ENCODE results near the gene BPIFB2.

DNA sequence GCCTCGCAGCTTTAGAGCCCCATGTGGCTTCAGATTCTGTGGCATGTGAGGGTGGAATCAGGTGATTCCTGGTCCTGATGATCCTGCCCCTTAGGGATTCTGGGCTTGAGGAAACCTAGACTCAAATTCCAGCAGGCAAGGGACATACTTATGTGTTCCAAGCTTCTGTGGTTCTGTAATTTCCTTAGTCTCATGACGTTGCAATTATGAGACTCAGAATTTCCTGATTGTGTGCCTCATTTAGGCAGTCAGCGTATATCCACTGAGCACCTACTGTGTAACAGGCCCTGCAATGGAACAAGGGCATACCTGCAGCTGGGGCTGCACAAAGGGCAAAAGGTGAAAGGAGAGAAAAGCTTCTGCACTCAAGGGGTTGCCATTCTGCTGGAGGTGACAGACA lies 60.3 kb downstream of the BPIFB2 start:
- TF ChIP-seq CTCF (IDR thresholded peaks at IDR 0.05) (no peak), POLR2A (IDR thresholded peaks at IDR 0.05) (no peak)
